ENCODE measurements around the gene PATL1.

Gene PATL1

DNA sequence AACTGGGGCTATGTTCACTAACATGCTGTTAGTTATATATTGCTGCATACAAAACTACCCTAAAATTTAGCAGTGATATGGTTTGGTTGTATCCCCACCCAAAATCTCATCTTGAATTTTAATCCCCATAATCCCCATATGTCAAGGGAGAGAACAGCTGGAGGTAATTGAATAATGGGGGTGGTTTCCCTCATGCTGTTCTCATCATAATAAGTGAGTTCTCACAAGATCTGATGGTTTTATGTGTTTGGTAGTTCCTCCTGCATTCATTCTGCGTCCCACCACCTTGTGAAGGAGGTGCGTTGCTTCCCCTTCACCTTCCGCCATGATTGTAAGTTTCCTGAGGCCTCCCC, 10.0 kb upstream of the PATL1 start:
- Histone ChIP-seq H3K36me3 (ENCODE audit: control insufficient read depth in 2 of 2, insufficient read depth in 1 of 2, low read length in 2 of 2) (no peaks in the 10 kb centered on the region), H3K27ac (ENCODE audit: extremely low read depth, low read depth, low read length) (no peak overlapping the region), H3K4me3 (ENCODE audit: low read depth, low read length) (no peak overlapping the region), H3K4me1 (ENCODE audit: control insufficient read depth, insufficient read depth, low read length) (no peaks in the 10 kb centered on the region), H3K9me3 (ENCODE audit: control insufficient read depth, insufficient read depth, low read depth, low read length) (no peaks in the 10 kb centered on the region)
- TF ChIP-seq FEZF1 (tag by site-specific recombination; IDR thresholded peaks at IDR 0.05), result no peak
- TF ChIP-seq, protein P1, sequence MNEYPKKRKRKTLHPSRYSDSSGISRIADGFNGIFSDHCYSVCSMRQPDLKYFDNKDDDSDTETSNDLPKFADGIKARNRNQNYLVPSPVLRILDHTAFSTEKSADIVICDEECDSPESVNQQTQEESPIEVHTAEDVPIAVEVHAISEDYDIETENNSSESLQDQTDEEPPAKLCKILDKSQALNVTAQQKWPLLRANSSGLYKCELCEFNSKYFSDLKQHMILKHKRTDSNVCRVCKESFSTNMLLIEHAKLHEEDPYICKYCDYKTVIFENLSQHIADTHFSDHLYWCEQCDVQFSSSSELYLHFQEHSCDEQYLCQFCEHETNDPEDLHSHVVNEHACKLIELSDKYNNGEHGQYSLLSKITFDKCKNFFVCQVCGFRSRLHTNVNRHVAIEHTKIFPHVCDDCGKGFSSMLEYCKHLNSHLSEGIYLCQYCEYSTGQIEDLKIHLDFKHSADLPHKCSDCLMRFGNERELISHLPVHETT (tag by site-specific recombination; IDR thresholded peaks at IDR 0.05), result no peak
- POLR2A ChIA-PET, result no interaction called here
- CTCF ChIA-PET, result interaction anchor here (1.5 kb wide), 1 partner anchor 141 kb away, joined by 6 read pairs; no protein-coding TSS in a partner anchor

DNA sequence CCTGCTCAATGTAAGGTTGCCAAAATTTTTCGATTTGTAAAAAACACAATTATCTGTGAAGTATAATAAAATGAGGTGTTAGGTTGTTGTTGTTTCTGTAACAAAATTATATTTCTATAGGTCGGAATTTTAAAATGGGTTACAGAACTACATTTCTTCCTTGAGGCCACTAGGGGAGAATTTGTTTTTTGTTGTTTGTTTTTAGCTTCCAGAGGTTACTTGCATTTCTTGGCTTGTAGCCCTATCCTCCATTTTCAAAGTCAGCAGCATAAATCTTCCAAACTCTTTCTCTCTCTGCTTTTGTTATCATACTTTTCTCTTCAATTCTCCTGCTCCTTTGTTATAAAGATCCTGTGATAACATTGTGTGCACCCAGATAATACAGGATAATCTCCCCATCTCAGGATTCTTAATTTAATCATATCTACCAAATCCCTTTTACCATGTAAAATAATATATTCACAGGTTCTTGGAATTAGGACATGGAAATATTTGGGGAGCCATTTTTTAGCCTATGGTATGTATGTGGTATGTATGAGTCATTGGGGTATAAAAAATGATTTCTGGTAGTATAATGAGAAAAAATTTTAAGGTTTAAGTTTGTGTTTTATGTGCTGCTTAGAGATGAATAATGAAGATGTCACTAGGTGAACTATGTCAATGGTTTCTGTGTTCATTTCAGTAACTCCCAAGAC, 9.4 kb upstream of the PATL1 start:
- TF ChIP-seq, protein P2, sequence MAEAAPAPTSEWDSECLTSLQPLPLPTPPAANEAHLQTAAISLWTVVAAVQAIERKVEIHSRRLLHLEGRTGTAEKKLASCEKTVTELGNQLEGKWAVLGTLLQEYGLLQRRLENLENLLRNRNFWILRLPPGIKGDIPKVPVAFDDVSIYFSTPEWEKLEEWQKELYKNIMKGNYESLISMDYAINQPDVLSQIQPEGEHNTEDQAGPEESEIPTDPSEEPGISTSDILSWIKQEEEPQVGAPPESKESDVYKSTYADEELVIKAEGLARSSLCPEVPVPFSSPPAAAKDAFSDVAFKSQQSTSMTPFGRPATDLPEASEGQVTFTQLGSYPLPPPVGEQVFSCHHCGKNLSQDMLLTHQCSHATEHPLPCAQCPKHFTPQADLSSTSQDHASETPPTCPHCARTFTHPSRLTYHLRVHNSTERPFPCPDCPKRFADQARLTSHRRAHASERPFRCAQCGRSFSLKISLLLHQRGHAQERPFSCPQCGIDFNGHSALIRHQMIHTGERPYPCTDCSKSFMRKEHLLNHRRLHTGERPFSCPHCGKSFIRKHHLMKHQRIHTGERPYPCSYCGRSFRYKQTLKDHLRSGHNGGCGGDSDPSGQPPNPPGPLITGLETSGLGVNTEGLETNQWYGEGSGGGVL (tag by site-specific recombination; IDR thresholded peaks at IDR 0.05), result no peak
- TF ChIP-seq HOXA7 (CRISPR knock-in tag; IDR thresholded peaks at IDR 0.05; ENCODE audit: borderline replicate concordance) (no peak), ZSCAN23 (tag by site-specific recombination; IDR thresholded peaks at IDR 0.05) (no peak), ZNF549 (tag by site-specific recombination; IDR thresholded peaks at IDR 0.05) (no peak)
- no peak overlapping the region for H3K4me3 ChIP-seq (ENCODE audit: low read depth, low read length)
- no peaks in the 10 kb centered on the region for H3K36me3 ChIP-seq (ENCODE audit: control insufficient read depth in 2 of 2, insufficient read depth in 1 of 2, low read length in 2 of 2)
- H3K9me3 ChIP-seq (ENCODE audit: control insufficient read depth, insufficient read depth, low read depth, low read length), result no peaks in the 10 kb centered on the region
- CTCF ChIA-PET, result interaction anchor here (0.9 to 1.5 kb wide), 2 partner anchors 141 to 506 kb away, joined by 6 read pairs; partner anchors contain the start of gene DTX4
- no peaks in the 10 kb centered on the region for H3K4me1 ChIP-seq (ENCODE audit: control insufficient read depth, insufficient read depth, low read length)
- H3K27ac ChIP-seq (ENCODE audit: extremely low read depth, low read depth, low read length), result no peak overlapping the region
- POLR2A ChIA-PET, result interaction anchor here (0.8 kb wide), 1 partner anchor 9 kb away, joined by 4 read pairs; the partner anchor contains the start of gene PATL1

DNA sequence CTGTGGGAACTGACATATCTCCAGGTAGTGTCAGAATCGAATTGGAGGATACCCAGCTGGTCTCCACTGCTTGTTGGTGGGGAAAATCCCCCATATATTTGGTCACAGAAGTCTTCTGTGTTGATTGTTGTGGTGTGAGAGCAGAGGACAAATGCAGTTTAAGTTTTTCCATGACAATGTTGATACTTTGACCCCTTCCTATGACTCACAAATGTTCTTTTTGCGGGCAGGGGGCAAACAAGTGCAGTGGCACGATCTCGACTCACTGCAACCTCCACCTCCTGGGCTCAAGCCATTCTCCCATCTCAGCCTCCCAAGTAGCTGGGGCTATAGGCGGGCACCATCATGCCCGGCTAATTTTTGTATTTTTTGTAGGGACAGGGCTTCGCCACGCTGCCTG, 7.4 kb upstream of the PATL1 start:
- ChIA-PET CTCF (interaction anchor here (0.6 to 0.7 kb wide), 3 partner anchors 474 to 1577 kb away, joined by 3 read pairs; no protein-coding TSS in a partner anchor), POLR2A (interaction anchor here (0.9 kb wide), 1 partner anchor 11 kb away, joined by 3 read pairs; no protein-coding TSS in a partner anchor)
- no peaks in the 10 kb centered on the region for H3K9me3 ChIP-seq (ENCODE audit: control insufficient read depth, insufficient read depth, low read depth, low read length)
- no peaks in the 10 kb centered on the region for H3K36me3 ChIP-seq (ENCODE audit: control insufficient read depth in 2 of 2, insufficient read depth in 1 of 2, low read length in 2 of 2)
- TF ChIP-seq, protein P3, sequence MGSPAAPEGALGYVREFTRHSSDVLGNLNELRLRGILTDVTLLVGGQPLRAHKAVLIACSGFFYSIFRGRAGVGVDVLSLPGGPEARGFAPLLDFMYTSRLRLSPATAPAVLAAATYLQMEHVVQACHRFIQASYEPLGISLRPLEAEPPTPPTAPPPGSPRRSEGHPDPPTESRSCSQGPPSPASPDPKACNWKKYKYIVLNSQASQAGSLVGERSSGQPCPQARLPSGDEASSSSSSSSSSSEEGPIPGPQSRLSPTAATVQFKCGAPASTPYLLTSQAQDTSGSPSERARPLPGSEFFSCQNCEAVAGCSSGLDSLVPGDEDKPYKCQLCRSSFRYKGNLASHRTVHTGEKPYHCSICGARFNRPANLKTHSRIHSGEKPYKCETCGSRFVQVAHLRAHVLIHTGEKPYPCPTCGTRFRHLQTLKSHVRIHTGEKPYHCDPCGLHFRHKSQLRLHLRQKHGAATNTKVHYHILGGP (tag by site-specific recombination; IDR thresholded peaks at IDR 0.05), result no peak
- TF ChIP-seq, protein P4, sequence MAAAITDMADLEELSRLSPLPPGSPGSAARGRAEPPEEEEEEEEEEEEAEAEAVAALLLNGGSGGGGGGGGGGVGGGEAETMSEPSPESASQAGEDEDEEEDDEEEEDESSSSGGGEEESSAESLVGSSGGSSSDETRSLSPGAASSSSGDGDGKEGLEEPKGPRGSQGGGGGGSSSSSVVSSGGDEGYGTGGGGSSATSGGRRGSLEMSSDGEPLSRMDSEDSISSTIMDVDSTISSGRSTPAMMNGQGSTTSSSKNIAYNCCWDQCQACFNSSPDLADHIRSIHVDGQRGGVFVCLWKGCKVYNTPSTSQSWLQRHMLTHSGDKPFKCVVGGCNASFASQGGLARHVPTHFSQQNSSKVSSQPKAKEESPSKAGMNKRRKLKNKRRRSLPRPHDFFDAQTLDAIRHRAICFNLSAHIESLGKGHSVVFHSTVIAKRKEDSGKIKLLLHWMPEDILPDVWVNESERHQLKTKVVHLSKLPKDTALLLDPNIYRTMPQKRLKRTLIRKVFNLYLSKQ (tag by site-specific recombination; IDR thresholded peaks at IDR 0.05; ENCODE audit: borderline replicate concordance), result no peak
- TF ChIP-seq ZNF548 (tag by site-specific recombination; IDR thresholded peaks at IDR 0.05) (no peak), ZNF76 (tag by site-specific recombination; IDR thresholded peaks at IDR 0.05; ENCODE audit: borderline replicate concordance, low read depth) (no peak), ZNF2 (tag by site-specific recombination; IDR thresholded peaks at IDR 0.05) (no peak), ZNF132 (tag by site-specific recombination; IDR thresholded peaks at IDR 0.05; ENCODE audit: borderline replicate concordance) (no peak), ZNF341 (tag by site-specific recombination; IDR thresholded peaks at IDR 0.05; ENCODE audit: low read depth) (no peak), ZNF146 (tag by site-specific recombination; IDR thresholded peaks at IDR 0.05) (no peak), ZNF560 (tag by site-specific recombination; IDR thresholded peaks at IDR 0.05; ENCODE audit: borderline replicate concordance) (no peak)
- TF ChIP-seq, protein P5, sequence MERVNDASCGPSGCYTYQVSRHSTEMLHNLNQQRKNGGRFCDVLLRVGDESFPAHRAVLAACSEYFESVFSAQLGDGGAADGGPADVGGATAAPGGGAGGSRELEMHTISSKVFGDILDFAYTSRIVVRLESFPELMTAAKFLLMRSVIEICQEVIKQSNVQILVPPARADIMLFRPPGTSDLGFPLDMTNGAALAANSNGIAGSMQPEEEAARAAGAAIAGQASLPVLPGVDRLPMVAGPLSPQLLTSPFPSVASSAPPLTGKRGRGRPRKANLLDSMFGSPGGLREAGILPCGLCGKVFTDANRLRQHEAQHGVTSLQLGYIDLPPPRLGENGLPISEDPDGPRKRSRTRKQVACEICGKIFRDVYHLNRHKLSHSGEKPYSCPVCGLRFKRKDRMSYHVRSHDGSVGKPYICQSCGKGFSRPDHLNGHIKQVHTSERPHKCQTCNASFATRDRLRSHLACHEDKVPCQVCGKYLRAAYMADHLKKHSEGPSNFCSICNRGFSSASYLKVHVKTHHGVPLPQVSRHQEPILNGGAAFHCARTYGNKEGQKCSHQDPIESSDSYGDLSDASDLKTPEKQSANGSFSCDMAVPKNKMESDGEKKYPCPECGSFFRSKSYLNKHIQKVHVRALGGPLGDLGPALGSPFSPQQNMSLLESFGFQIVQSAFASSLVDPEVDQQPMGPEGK (tag by site-specific recombination; IDR thresholded peaks at IDR 0.05), result no peak
- TF ChIP-seq, protein P6, sequence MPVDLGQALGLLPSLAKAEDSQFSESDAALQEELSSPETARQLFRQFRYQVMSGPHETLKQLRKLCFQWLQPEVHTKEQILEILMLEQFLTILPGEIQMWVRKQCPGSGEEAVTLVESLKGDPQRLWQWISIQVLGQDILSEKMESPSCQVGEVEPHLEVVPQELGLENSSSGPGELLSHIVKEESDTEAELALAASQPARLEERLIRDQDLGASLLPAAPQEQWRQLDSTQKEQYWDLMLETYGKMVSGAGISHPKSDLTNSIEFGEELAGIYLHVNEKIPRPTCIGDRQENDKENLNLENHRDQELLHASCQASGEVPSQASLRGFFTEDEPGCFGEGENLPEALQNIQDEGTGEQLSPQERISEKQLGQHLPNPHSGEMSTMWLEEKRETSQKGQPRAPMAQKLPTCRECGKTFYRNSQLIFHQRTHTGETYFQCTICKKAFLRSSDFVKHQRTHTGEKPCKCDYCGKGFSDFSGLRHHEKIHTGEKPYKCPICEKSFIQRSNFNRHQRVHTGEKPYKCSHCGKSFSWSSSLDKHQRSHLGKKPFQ (tag by site-specific recombination; IDR thresholded peaks at IDR 0.05), result no peak
- H3K27ac ChIP-seq (ENCODE audit: extremely low read depth, low read depth, low read length), result no peak overlapping the region
- no peak overlapping the region for H3K4me3 ChIP-seq (ENCODE audit: low read depth, low read length)
- no peaks in the 10 kb centered on the region for H3K4me1 ChIP-seq (ENCODE audit: control insufficient read depth, insufficient read depth, low read length)

All from HEK293 (cell line).